ENCODE measurements around the gene UTP3. TPM values are rescaled to one million over a fixed set of nuclear protein-coding genes. Genes with fewer than 3 reads are reported as not detected.

Gene UTP3
- total and polyA plus RNA-seq, 9 of the 15 experiments (the other 6 are each of a cell fraction or from before 2014, with no cell fraction given) = 11.9 to 69.3 (median 34.0) TPM

- TF ChIP-seq FOXP4 (CRISPR knock-in tag; IDR thresholded peaks at IDR 0.05; ENCODE audit: borderline replicate concordance) = no peak
Measured at GRCh38 chr4:70711599-70711998, 23.3 kb downstream of the UTP3 start (continued).

- Histone ChIP-seq H3K27me3 (ENCODE audit: control insufficient read depth in 2 of 2, insufficient read depth in 2 of 2, low read length in 2 of 2) (no peaks in the 10 kb centered on the region), H3K4me3 (no peak overlapping the region), H3K9me3 (replicated peaks; ENCODE audit: control insufficient read depth, insufficient read depth, low read depth, low read length) (no peaks in the 10 kb centered on the region), H2AFZ (ENCODE audit: low read depth, low read length) (no peak overlapping the region), H4K20me1 (replicated peaks; ENCODE audit: control insufficient read depth, insufficient read depth, low read length) (no peaks in the 10 kb centered on the region), H3K9ac (ENCODE audit: insufficient read depth in 1 of 2, low read depth in 2 of 2, low read length in 2 of 2) (no peak overlapping the region), H3K9me1 (ENCODE audit: control insufficient read depth, insufficient read depth, low read length) (no peaks in the 10 kb centered on the region), H3K4me1 (replicated peaks in 1 of 2; ENCODE audit: control insufficient read depth in 2 of 2, insufficient read depth in 2 of 2, low read length in 2 of 2) (peaks cover 8 to 28% of the 10 kb centered on the region in 2 experiments), H3K4me2 (ENCODE audit: insufficient read depth, low read length) (no peak overlapping the region), H3K36me3 (ENCODE audit: control insufficient read depth, insufficient read depth, low read length) (no peaks in the 10 kb centered on the region), H3K27ac (ENCODE audit: extremely low read depth, low read depth, low read length) (no peak overlapping the region), H3K79me2 (ENCODE audit: control insufficient read depth, insufficient read depth, low read length) (peaks cover 35% of the 10 kb centered on the region)
- WGBS (ENCODE audit: insufficient coverage, low coverage, missing lambda C conversion rate) = 60% methylated on average over 3 of the region's 3 CpGs
- intact Hi-C loops (cut with micrococcal nuclease) (no loop called here), in situ Hi-C loops (cut with MboI) (no loop called here)
- no peak for DNase-seq (ENCODE audit: extremely low read depth in 1 of 4, low spot score in 3 of 4)
- FAIRE-seq = no peak
- BruUV-seq (replicated peaks) = no TSS peak
- ChIA-PET CTCF (ENCODE audit: low intra/inter-chr PET ratio) (no interaction called here), POLR2A (interaction anchor here (0.9 to 2.8 kb wide), 4 partner anchors 8 to 28 kb away, joined by 3 to 17 read pairs (median 4); partner anchors contain the start of gene RUFY3)
- no peak for ATAC-seq
- TF ChIP-seq RNF219 (CRISPR knock-in tag; IDR thresholded peaks at IDR 0.05) = no peak
- TF ChIP-seq NR1H2 (CRISPR knock-in tag; IDR thresholded peaks at IDR 0.05) = no peak
- TF ChIP-seq ZNF212 (CRISPR knock-in tag; IDR thresholded peaks at IDR 0.05) = no peak
- no peak for TF ChIP-seq SMARCB1 (IDR thresholded peaks at IDR 0.05; ENCODE audit: insufficient read length, low read depth)
- no peak for TF ChIP-seq ARHGAP35 (IDR thresholded peaks at IDR 0.05; ENCODE audit: partially characterized antibody)
- no peak for TF ChIP-seq MTA3 (IDR thresholded peaks at IDR 0.05; ENCODE audit: borderline replicate concordance)
- TF ChIP-seq KAT8 (IDR thresholded peaks at IDR 0.05; ENCODE audit: low read depth) = no peak
- no peak for TF ChIP-seq NFRKB (IDR thresholded peaks at IDR 0.05; ENCODE audit: low read depth)
- TF ChIP-seq ARID2 (IDR thresholded peaks at IDR 0.05) = no peak
- TF ChIP-seq TFE3 (CRISPR knock-in tag; IDR thresholded peaks at IDR 0.05) = no peak
- TF ChIP-seq CHD4 (IDR thresholded peaks at IDR 0.05; ENCODE audit: insufficient read depth, insufficient replicate concordance, low read depth, low read length, poor library complexity, severe bottlenecking) = no peak
- no peak for TF ChIP-seq POU5F1 (IDR thresholded peaks at IDR 0.05; ENCODE audit: borderline replicate concordance, low read depth, low read length, partially characterized antibody)
- TF ChIP-seq HMG20B (CRISPR knock-in tag; IDR thresholded peaks at IDR 0.05) = no peak
- TF ChIP-seq HMG20A (CRISPR knock-in tag; conservative IDR thresholded peaks at IDR 0.05) = no peak
- no peak for TF ChIP-seq MCM7 (IDR thresholded peaks at IDR 0.05)
- no peak for TF ChIP-seq ZNF140 (CRISPR knock-in tag; IDR thresholded peaks at IDR 0.05)
- no peak for TF ChIP-seq SETDB1 (IDR thresholded peaks at IDR 0.05; ENCODE audit: low read length)
Measured at GRCh38 chr4:70712150-70712549, 23.8 kb downstream of the UTP3 start.

Data from K562 (cell line).